GM12875 (cell line): ENCODE measurements around the gene TRIM14.

Source experiments
- H3K4me3 ChIP-seq: one replicate; pipeline ENCODE4 v1.5.1; 2011; ENCODE audit warnings: low read depth, low read length, control low read depth
- TF ChIP-seq, protein P1 (sequence below): IDR thresholded peaks from 2 replicates; pipeline ENCODE4 v1.5.1; 2011; ENCODE audit warnings: low read depth, mild to moderate bottlenecking, control low read depth, inconsistent platforms, low read length, moderate library complexity, borderline replicate concordance; ENCODE audit not compliant: insufficient read depth

Gene TRIM14

DNA sequence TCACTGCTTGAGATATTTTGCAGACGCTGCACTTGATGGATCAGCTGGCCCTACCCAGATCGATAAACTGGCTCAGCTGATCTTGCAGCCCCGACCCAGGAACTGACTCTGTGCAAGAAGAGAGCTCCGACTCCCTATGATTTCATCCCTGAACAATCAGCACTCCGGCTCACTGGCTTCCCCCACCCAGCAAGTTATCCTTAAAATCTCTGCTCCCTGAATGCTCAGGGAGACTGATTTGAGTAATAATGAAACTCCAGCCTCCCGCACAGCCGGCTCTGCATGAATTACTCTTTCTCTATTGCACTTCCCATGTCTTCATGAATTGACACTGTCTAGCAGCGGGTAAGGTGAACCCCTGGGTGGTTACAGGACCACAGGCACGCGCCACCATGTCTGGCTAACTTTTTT lies 79.4 kb downstream of the TRIM14 start:
- TF ChIP-seq, protein P1, sequence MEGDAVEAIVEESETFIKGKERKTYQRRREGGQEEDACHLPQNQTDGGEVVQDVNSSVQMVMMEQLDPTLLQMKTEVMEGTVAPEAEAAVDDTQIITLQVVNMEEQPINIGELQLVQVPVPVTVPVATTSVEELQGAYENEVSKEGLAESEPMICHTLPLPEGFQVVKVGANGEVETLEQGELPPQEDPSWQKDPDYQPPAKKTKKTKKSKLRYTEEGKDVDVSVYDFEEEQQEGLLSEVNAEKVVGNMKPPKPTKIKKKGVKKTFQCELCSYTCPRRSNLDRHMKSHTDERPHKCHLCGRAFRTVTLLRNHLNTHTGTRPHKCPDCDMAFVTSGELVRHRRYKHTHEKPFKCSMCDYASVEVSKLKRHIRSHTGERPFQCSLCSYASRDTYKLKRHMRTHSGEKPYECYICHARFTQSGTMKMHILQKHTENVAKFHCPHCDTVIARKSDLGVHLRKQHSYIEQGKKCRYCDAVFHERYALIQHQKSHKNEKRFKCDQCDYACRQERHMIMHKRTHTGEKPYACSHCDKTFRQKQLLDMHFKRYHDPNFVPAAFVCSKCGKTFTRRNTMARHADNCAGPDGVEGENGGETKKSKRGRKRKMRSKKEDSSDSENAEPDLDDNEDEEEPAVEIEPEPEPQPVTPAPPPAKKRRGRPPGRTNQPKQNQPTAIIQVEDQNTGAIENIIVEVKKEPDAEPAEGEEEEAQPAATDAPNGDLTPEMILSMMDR: no peak
- H3K4me3 ChIP-seq: no peak overlapping the region

DNA sequence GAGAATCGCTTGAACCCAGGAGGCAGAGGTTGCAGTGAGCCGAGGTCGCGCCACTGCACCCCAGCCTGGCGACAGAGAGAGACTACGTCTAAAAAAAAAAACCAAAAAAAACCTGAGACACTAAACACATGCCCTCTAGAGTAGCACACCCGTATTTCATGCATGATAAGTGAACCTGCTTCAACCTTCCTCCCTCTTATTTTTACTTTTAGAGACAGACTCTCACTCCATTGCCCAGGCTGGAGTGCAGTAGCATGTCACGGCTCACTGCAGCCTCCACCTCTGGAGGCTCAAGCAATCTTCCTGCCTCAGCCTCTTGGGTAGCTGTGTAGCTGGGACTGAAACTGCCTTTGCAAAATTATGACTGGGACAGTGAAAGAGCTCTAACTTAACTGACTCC lies 80.1 kb downstream of the TRIM14 start:
- H3K4me3 ChIP-seq: no peak overlapping the region
- TF ChIP-seq, protein P1: peak; percentile 14; the same call in 1 of the 2 replicates

DNA sequence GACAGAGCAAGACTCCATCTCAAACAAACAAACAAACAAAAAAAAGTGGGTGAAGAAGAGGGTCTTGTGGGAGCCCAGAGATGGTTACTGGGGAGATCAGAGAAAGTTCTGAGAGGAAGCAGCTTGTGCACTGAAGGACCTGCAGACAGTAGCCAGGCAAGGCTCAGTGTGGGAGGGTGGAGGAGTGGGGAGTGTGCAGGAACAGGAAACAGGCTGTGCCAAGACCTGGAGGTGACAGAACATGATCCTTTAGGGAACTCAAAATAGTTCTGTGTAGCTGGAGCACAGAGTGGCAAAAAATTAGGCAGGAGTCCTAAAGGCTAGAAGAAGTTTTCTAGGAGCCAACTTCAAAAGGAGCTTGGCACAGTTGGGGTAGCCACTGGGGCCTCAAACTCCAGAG lies 81.7 kb downstream of the TRIM14 start:
- TF ChIP-seq, protein P1: no peak
- H3K4me3 ChIP-seq: no peak overlapping the region

DNA sequence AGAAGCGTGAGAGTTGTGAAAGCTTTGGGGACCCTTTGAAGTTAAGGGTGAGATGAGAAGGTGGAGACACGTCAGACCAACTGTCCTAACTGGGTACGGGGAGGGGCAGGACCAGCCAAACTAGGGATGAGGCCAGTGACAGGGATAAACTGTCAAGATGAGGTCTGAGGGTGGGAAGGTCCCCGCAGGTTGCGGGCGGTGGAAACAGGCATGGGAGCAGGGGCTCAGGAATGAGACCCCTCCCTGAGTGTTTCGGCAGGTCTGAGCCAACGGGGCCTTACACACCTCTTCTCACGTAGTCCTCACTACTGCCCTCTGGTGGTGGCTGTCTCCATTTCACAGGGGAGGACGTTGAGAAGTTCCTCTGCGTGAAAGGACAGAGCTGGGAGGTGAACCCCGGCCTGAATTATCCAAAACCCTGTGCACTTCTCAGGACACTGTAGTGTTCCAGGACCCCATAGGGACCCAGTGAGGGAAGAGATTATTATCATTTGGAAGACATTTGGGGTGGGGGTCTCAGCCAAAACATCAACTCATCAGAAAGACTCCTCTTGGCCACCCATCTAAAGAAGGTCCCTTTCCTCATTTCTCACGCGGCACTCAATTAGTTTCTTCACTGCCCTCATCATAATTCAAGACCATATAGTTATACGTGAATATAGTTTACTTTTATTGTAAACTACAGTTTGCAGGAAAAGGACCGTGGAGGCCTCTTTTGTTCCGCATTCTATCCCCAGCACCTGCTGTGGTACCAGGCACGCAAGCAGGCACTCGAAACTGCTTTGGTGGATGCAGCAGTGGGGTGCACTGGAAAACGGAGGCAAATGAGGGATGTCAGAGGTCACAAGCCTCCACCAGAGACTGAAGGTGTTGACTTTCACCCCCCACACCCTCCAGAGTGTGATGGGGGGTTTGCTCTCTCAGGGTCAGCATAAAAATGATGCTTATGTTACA lies 84.2 kb downstream of the TRIM14 start:
- H3K4me3 ChIP-seq: no peak overlapping the region
- TF ChIP-seq, protein P1: peak; percentile 86

DNA sequence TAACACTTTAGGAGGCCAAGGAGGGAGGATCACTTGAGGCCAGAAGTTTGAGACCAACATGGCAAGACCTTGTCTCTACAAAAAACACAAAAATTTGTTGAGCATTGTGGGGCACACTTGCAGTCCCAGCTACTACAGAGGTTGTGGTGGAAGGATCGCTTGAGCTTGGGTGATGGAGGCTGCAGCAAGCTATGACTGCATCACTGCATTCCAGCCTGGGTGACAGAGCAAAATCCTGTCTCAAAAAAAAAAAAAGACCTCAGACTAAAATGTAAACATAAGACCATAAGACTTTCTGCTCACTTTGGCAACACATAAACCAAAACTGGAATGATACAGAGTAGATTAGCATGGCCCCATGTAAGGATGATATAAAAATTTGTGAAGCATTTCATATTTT lies 87.1 kb downstream of the TRIM14 start:
- H3K4me3 ChIP-seq: no peak overlapping the region
- TF ChIP-seq, protein P1: no peak

DNA sequence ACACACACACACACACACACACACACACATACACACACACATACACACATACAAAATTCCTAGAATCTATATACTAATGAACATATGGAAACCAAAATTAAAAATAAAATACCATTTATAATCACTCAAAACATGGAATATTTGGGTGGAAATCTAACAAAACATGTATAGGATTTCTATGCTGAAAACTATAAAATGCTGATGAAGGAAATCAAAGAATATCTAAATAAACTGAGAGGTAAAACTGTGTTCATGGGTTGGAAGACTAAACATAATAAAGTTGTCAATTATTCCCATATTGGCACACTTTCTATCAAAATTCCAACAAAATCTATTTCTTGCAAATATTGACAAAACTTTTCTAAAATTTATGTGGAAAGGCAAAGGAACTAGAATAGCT lies 87.9 kb downstream of the TRIM14 start:
- H3K4me3 ChIP-seq: no peak overlapping the region
- TF ChIP-seq, protein P1: no peak

DNA sequence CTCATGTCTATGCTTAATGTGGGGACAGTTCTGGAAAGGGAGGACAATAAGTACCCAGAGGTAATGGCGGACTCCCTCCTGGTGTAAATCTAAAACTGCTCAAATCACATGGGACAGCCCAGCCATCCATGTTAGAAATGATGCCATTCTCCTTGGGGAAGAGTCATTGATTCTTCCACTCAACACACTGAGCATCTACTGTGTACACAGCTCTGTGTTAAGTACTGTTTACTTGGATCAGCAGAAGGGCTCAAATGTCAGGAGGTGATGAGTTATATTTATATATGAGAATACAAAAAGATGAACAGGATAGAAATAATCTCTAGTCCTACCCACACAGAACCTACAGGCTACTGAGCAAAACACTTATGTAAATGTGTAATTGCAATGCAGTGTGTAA lies 94.3 kb downstream of the TRIM14 start:
- no peak overlapping the region for H3K4me3 ChIP-seq
- TF ChIP-seq, protein P1: no peak
